Panc1 (cell line): ENCODE results near the gene LRRC74A. TPM values are rescaled to one million over a fixed set of nuclear protein-coding genes. Genes with fewer than 3 reads are reported as not detected.

Source experiments
- ATAC-seq: fragments of 200-7000 bp; cut with Tn5 transposase; 2 replicates; pipeline ENCODE4 v1.9.1; 2020; ENCODE audit warnings: mild to moderate bottlenecking, moderate library complexity
- BruUV-seq: library from RNA; stranded (reverse); fragments of 400-500 nt; replicated peaks from 2 replicates; lab custom pipeline; 2021; lab: Mats Ljungman, UMichigan
- CTCF ChIA-PET: fragments of 300-600 bp; sonication (Branson Sonifier 250); formaldehyde crosslinking; loops from one replicate; lab custom pipeline; 2022; ENCODE audit warnings: antibody characterized with exemption; lab: Charles Lee
- POLR2A ChIA-PET: fragments of 300-600 bp; sonication (Branson Sonifier 250); formaldehyde crosslinking; loops from one replicate; lab custom pipeline; 2022; ENCODE audit warnings: antibody characterized with exemption; lab: Charles Lee
- DNase-seq: peaks from one replicate; pipeline ENCODE4 v3.0.0-alpha.2; 2010; ENCODE audit warnings: low read depth, low spot score
- H3K27ac ChIP-seq: 2 replicates; pipeline ENCODE4 v1.5.1; 2011; ENCODE audit warnings: mild to moderate bottlenecking, low read length, inconsistent platforms
- H3K27me3 ChIP-seq: fragments of 200-500 bp; sonication (Bioruptor generic); 2 replicates; pipeline ENCODE4 v1.6.0; 2014; ENCODE audit warnings: low read length, inconsistent platforms; ENCODE audit not compliant: control insufficient read depth, insufficient read depth
- H3K36me3 ChIP-seq: fragments of 200-500 bp; sonication (Bioruptor generic); 2 replicates; pipeline ENCODE4 v1.5.1; 2014; ENCODE audit warnings: inconsistent platforms, mild to moderate bottlenecking, low read length, moderate library complexity; ENCODE audit not compliant: control insufficient read depth, insufficient read depth
- H3K4me1 ChIP-seq: 2 replicates; pipeline ENCODE4 v1.5.1; 2011; ENCODE audit warnings: inconsistent platforms, mild to moderate bottlenecking, low read length, moderate library complexity; ENCODE audit not compliant: control insufficient read depth, insufficient read depth
- H3K4me3 ChIP-seq, 2 experiments: 2 replicates each; pipeline ENCODE4 v1.5.1; 2011 to 2012; ENCODE audit warnings: low read depth in 2 of 2, low read length in 2 of 2, mild to moderate bottlenecking in 2 of 2, inconsistent platforms in 1 of 2, moderate library complexity in 1 of 2
- H3K9me3 ChIP-seq: fragments of 200-500 bp; sonication (Bioruptor generic); 2 replicates; pipeline ENCODE4 v1.5.1; 2014; ENCODE audit warnings: low read depth, mild to moderate bottlenecking, inconsistent platforms, low read length, moderate library complexity; ENCODE audit not compliant: control insufficient read depth, insufficient read depth
- CTCF ChIP-seq: fragments of 450-650 bp; IDR thresholded peaks from 2 replicates; pipeline ENCODE4 v1.5.1; 2017; ENCODE audit warnings: mild to moderate bottlenecking
- POLR2AphosphoS5 ChIP-seq: IDR thresholded peaks from 2 replicates; pipeline ENCODE4 v1.6.1; 2012; ENCODE audit warnings: mild to moderate bottlenecking, low read depth, low read length, moderate library complexity
- REST ChIP-seq, 2 experiments: IDR thresholded peaks; 2 replicates each; pipeline ENCODE4 v1.6.1; 2011 to 2012; ENCODE audit warnings: low read depth in 2 of 2, control low read depth in 1 of 2, low read length in 1 of 2, mild to moderate bottlenecking in 1 of 2, moderate library complexity in 1 of 2; ENCODE audit not compliant: insufficient read depth in 1 of 2
- SIN3A ChIP-seq: IDR thresholded peaks from 2 replicates; pipeline ENCODE4 v1.6.1; 2012; ENCODE audit warnings: low read depth, mild to moderate bottlenecking, low read length, moderate library complexity, borderline replicate concordance; ENCODE audit not compliant: insufficient read depth
- TCF7L2 ChIP-seq: IDR thresholded peaks from 2 replicates; pipeline ENCODE4 v1.6.1; 2011; ENCODE audit warnings: mild to moderate bottlenecking, low read depth, low read length, inconsistent platforms
- in situ Hi-C: cut with HindIII; loops from 2 replicates; pipeline ENCODE4 v1.10.0; 2016; ENCODE audit warnings: low sequenced_read_pairs, low pct_unique_long_range_greater_than_20kb
- intact Hi-C: fragments of 100-400 bp; cut with micrococcal nuclease; formaldehyde crosslinking; loops from one replicate; pipeline ENCODE4 v1.10.0; 2022; ENCODE audit not compliant: unreplicated experiment
- total RNA-seq: library from RNA; stranded (reverse); gene quantifications from one replicate; pipeline ENCODE4 v1.2.1, GENCODE V29; 2021; ENCODE audit not compliant: unreplicated experiment

LRRC74A gene
- total RNA-seq, 1 experiment from 2014 or later: not detected

GRCh38 chr14:76782885-76783566 lies 43.2 kb upstream of the LRRC74A start:
- ChIA-PET POLR2A (no interaction called here), CTCF (no interaction called here)
- H3K4me1 ChIP-seq: no peaks in the 10 kb centered on the region
- no peak for TF ChIP-seq POLR2AphosphoS5
- TF ChIP-seq CTCF: no peak
- no peak for TF ChIP-seq TCF7L2
- TF ChIP-seq REST (IDR thresholded peaks at IDR 0.05; ENCODE audit: insufficient read depth in 1 of 2, low read depth in 2 of 2, low read length in 1 of 2): no peak
- TF ChIP-seq SIN3A: no peak
- H3K36me3 ChIP-seq: no peaks in the 10 kb centered on the region; the same call in none of the 2 replicates
- in situ Hi-C loops (no loop called here), intact Hi-C loops (no loop called here)
- no peak for ATAC-seq
- H3K27me3 ChIP-seq: no peaks in the 10 kb centered on the region
- no peak for DNase-seq
- H3K4me3 ChIP-seq: no peak overlapping the region
- no peak overlapping the region for H3K27ac ChIP-seq
- no TSS peak for BruUV-seq
- H3K9me3 ChIP-seq: no peaks in the 10 kb centered on the region

- TF ChIP-seq POLR2AphosphoS5 (no peak), CTCF (no peak), TCF7L2 (no peak), SIN3A (no peak), REST (IDR thresholded peaks at IDR 0.05; ENCODE audit: insufficient read depth in 1 of 2, low read depth in 2 of 2, low read length in 1 of 2) (no peak)
- ATAC-seq: no peak
- in situ Hi-C loops: no loop called here
- Histone ChIP-seq H3K4me3 (no peak overlapping the region), H3K36me3 (no peaks in the 10 kb centered on the region; the same call in none of the 2 replicates), H3K27ac (no peak overlapping the region), H3K4me1 (no peaks in the 10 kb centered on the region), H3K27me3 (no peaks in the 10 kb centered on the region), H3K9me3 (no peaks in the 10 kb centered on the region)
- CTCF ChIA-PET: interaction anchor here (1.2 kb wide), 1 partner anchor 73 kb away, joined by 6 read pairs; no protein-coding TSS in a partner anchor
- DNase-seq: no peak
- POLR2A ChIA-PET: no interaction called here
- BruUV-seq: no TSS peak
- intact Hi-C loops: loop anchor here (2.0 kb wide), 1 partner anchor 74 kb away; no protein-coding TSS in a partner anchor
Measured at GRCh38 chr14:76784266-76784874, 41.8 kb upstream of the LRRC74A start.
